Measurements from ENCODE around the gene UIMC1. TPM values are rescaled to one million over a fixed set of nuclear protein-coding genes. Genes with fewer than 3 reads are reported as not detected.

The UIMC1 gene
- total RNA-seq, 1 donor from 2014 or later, result 24.5 TPM

DNA sequence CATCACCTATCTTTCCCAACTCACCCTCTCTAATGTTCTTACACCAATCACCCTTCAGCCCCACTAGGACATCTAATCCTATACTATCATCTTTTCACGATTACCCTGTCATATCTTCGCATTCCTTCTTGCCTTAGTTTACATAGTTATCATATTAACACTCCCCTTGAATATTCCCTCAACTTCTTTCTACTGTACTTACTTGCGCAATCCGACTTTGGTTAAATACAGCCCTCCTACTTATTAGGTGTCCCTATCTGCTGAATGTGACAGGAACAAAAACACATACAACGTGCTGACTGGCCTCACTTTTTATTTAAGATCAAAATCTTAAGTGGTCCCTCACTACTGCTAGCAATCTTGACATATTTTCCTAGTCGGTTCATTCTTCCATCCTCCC lies 88.0 kb downstream of the UIMC1 start:
- no peak for DNase-seq (ENCODE audit: low read depth)
- no peaks in the 10 kb centered on the region for H3K27me3 ChIP-seq (ENCODE audit: control insufficient read depth, insufficient read depth, low read length)
- H3K4me3 ChIP-seq (ENCODE audit: low read depth, low read length), result no peak overlapping the region
- TF ChIP-seq, protein P1, sequence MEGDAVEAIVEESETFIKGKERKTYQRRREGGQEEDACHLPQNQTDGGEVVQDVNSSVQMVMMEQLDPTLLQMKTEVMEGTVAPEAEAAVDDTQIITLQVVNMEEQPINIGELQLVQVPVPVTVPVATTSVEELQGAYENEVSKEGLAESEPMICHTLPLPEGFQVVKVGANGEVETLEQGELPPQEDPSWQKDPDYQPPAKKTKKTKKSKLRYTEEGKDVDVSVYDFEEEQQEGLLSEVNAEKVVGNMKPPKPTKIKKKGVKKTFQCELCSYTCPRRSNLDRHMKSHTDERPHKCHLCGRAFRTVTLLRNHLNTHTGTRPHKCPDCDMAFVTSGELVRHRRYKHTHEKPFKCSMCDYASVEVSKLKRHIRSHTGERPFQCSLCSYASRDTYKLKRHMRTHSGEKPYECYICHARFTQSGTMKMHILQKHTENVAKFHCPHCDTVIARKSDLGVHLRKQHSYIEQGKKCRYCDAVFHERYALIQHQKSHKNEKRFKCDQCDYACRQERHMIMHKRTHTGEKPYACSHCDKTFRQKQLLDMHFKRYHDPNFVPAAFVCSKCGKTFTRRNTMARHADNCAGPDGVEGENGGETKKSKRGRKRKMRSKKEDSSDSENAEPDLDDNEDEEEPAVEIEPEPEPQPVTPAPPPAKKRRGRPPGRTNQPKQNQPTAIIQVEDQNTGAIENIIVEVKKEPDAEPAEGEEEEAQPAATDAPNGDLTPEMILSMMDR (IDR thresholded peaks at IDR 0.05; ENCODE audit: insufficient read depth, low read length, severe bottlenecking), result no peak
- no peaks in the 10 kb centered on the region for H3K36me3 ChIP-seq (ENCODE audit: control insufficient read depth, insufficient read depth, low read length)
- no peak for FAIRE-seq

DNA sequence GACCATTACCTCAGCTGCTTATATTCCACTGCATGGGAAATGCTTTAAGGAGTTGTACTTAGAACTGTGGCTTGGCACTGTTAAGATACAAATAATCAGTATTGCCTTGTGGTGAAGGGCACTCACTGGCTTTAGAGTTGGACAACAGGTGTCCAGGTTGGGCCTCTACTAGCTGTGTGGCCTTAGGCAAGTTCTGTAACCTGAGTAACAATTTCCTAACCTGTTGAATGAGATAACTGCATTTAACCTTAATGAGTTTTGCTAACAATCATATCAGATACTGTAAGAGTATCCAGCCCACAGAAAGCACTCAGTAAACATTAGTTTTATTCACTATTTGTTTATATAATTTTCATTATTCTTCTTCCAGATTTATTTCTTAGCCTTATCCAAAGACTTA lies 90.2 kb downstream of the UIMC1 start:
- DNase-seq (ENCODE audit: low read depth), result no peak
- FAIRE-seq, result no peak
- Histone ChIP-seq H3K27me3 (ENCODE audit: control insufficient read depth, insufficient read depth, low read length) (no peaks in the 10 kb centered on the region), H3K36me3 (ENCODE audit: control insufficient read depth, insufficient read depth, low read length) (peaks cover 1% of the 10 kb centered on the region), H3K4me3 (ENCODE audit: low read depth, low read length) (no peak overlapping the region)
- TF ChIP-seq, protein P1 (IDR thresholded peaks at IDR 0.05; ENCODE audit: insufficient read depth, low read length, severe bottlenecking), result no peak

DNA sequence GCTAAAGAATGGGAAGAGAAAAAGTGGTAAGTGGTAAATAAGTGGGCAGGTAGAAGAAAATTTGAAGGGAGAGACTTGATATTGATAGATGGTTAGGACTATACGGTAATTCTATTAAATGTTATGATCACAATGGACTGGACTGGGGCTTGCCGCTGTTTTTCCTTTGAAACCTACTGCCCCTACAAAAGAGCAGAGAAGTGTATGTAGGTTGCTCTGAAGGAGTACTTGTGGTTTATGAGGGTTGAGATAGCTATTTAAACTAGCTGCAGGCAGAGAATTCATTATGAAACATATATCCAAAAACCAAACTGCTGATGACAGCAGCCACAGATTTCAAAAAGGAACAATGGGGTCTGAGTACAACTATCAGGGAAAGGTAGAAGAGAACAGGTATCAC lies 90.7 kb downstream of the UIMC1 start:
- no peaks in the 10 kb centered on the region for H3K27me3 ChIP-seq (ENCODE audit: control insufficient read depth, insufficient read depth, low read length)
- FAIRE-seq, result no peak
- H3K4me3 ChIP-seq (ENCODE audit: low read depth, low read length), result no peak overlapping the region
- no peak for DNase-seq (ENCODE audit: low read depth)
- H3K36me3 ChIP-seq (ENCODE audit: control insufficient read depth, insufficient read depth, low read length), result peaks cover 1% of the 10 kb centered on the region
- TF ChIP-seq, protein P1 (IDR thresholded peaks at IDR 0.05; ENCODE audit: insufficient read depth, low read length, severe bottlenecking), result no peak

DNA sequence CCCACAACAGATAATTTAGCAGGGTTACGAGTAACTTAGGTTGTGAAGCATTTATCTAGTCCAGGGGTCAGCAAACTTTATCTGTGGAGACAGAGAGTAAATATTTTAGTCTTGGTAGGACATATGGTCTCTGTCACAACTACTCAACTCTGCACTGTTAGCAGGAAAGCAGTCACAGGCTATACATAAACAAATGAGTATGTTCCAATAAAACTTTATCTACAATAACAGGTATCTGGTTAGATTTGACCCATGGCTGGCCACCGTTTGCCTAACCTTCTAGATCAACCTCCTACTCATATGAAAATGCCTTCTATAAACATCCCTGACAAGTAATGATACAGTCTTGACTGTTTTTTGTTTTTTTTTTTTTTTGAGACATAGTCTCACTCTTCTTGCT lies 94.5 kb downstream of the UIMC1 start:
- DNase-seq (ENCODE audit: low read depth), result no peak
- Histone ChIP-seq H3K36me3 (ENCODE audit: control insufficient read depth, insufficient read depth, low read length) (peaks cover 9% of the 10 kb centered on the region), H3K4me3 (ENCODE audit: low read depth, low read length) (no peak overlapping the region), H3K27me3 (ENCODE audit: control insufficient read depth, insufficient read depth, low read length) (no peaks in the 10 kb centered on the region)
- TF ChIP-seq, protein P1 (IDR thresholded peaks at IDR 0.05; ENCODE audit: insufficient read depth, low read length, severe bottlenecking), result no peak
- no peak for FAIRE-seq

DNA sequence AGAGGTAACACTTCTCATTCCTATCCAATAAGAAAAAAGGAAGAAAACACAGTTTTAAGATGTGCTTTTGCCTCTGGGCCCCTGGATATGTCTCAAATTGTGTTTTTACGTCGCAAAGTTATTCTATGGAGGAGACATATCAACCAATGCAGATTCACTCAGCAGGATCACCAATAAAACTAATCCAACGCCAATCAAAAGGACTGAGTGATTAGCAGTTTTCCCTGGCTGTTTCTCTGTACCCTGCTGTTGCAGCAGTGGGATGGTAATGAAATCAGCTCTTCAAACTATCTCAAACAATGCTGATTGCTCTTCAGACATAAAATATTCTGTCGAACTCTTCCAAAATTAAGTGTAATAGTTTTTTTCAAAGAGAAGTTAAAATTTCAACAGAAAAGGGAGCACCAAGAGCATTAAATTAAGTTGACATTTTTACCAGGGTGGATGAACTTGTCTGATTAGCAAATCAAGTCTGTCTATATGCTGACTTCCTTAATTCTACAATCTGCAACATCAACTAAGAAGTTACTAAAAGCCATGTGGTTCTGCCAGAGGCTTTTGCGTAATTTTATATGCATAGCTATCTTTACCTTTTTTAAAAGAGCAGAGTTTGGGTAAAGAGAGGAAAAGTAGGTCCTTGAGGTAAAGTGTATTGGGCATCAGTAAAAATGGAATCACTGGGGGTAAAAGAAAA lies 97.8 kb downstream of the UIMC1 start:
- H3K36me3 ChIP-seq (ENCODE audit: control insufficient read depth, insufficient read depth, low read length), result peaks cover 20% of the 10 kb centered on the region

More for the DNA sequence above, 97.8 kb downstream of the UIMC1 start:
- Histone ChIP-seq H3K27me3 (ENCODE audit: control insufficient read depth, insufficient read depth, low read length) (no peaks in the 10 kb centered on the region), H3K4me3 (ENCODE audit: low read depth, low read length) (no peak overlapping the region)
- FAIRE-seq (no peak), DNase-seq (ENCODE audit: low read depth) (no peak)
- TF ChIP-seq, protein P1 (IDR thresholded peaks at IDR 0.05; ENCODE audit: insufficient read depth, low read length, severe bottlenecking), result no peak

All from bronchial epithelial cell (primary cell).